Spleen (tissue), 11 donors: ENCODE results near the gene AFAP1L1. TPM values are rescaled to one million over a fixed set of nuclear protein-coding genes. Genes with fewer than 3 reads are reported as not detected.

Experiments used
- DNase-seq: peaks from one replicate; pipeline ENCODE4 v3.0.0-alpha.2; 2020
- H3K27ac ChIP-seq, 8 donors: fragments of 200-600 bp; sonication (generic) in 7 of 8; 1 replicate in 4 of 8; 2 replicates in 4 of 8; pipeline versions ENCODE4 v1.5.0 to v1.8.0; 2016 to 2021; ENCODE audit warnings: inconsistent platforms in 4 of 8, mild to moderate bottlenecking in 4 of 8, moderate library complexity in 1 of 8
- H3K27me3 ChIP-seq, 7 donors: fragments of 200-600 bp; sonication (generic) in 6 of 7; replicated peaks in 1 of 7; 1 replicate in 4 of 7; 2 replicates in 3 of 7; pipeline versions ENCODE4 v1.5.0 to v1.8.0; 2016 to 2021; ENCODE audit warnings: inconsistent platforms in 3 of 7, mild to moderate bottlenecking in 1 of 7
- H3K36me3 ChIP-seq, 6 donors: fragments of 200-600 bp; sonication (generic) in 5 of 6; 1 replicate in 4 of 6; 2 replicates in 2 of 6; pipeline versions ENCODE4 v1.5.0 to v1.8.0; 2016 to 2021; ENCODE audit warnings: inconsistent platforms in 2 of 6
- H3K4me1 ChIP-seq, 6 donors: fragments of 200-600 bp; sonication (generic) in 5 of 6; 1 replicate in 3 of 6; 2 replicates in 3 of 6; pipeline versions ENCODE4 v1.5.0 to v1.8.0; 2016 to 2021; ENCODE audit warnings: inconsistent platforms in 3 of 6
- H3K4me3 ChIP-seq, 8 donors: fragments of 200-600 bp; sonication (generic) in 7 of 8; 1 replicate in 4 of 8; 2 replicates in 4 of 8; pipeline versions ENCODE4 v1.5.0 to v1.8.0; 2016 to 2021; ENCODE audit warnings: inconsistent platforms in 4 of 8, mild to moderate bottlenecking in 4 of 8, moderate library complexity in 2 of 8
- H3K9me3 ChIP-seq, 8 donors: fragments of 200-600 bp; sonication (generic) in 7 of 8; 1 replicate in 4 of 8; 2 replicates in 4 of 8; pipeline versions ENCODE4 v1.5.0 to v1.8.0; 2016 to 2021; ENCODE audit warnings: inconsistent platforms in 4 of 8
- CTCF ChIP-seq, 11 experiments: fragments of 200-600 bp in 7 of 11; fragments of 450-650 bp in 4 of 11; sonication (generic) in 4 of 11; IDR thresholded peaks in 8 of 11; conservative IDR thresholded peaks in 3 of 11; 1 replicate in 7 of 11; 2 replicates in 4 of 11; pipeline versions ENCODE4 v1.4.0 to v1.8.0; 2016 to 2021; ENCODE audit warnings: antibody characterized with exemption in 11 of 11, inconsistent platforms in 4 of 11, mild to moderate bottlenecking in 1 of 11
- POLR2A ChIP-seq, 3 donors: fragments of 450-650 bp; IDR thresholded peaks; one replicate each; pipeline ENCODE4 v1.5.1; 2017; ENCODE audit warnings: antibody characterized with exemption in 3 of 3, mild to moderate bottlenecking in 1 of 3
- POLR2AphosphoS5 ChIP-seq, 3 donors: sonication (generic); formaldehyde crosslinking; IDR thresholded peaks; one replicate each; pipeline ENCODE4 v1.5.1; 2017; ENCODE audit warnings: antibody characterized with exemption in 3 of 3
- WGBS, 5 donors: extraction: QIAGEN DNeasy Blood & Tissue Kit in 3 of 5; methylation state at CpG; one replicate each; pipeline versions ENCODE4 v1.1.5 to v1.1.7; 2013 to 2018; 5-methylcytosine and 5-hydroxymethylcytosine counted together
- intact Hi-C: fragments of 100-400 bp; cut with DNase I; formaldehyde crosslinking; loops from one replicate; pipeline ENCODE4 v1.15.0; 2023; ENCODE audit warnings: low total_unique reads
- polyA plus RNA-seq, 3 donors: library from polyadenylated mRNA; stranded (reverse); fragments of 200-250 nt; gene quantifications; one replicate each; pipeline ENCODE4 v1.2.1, GENCODE V29; 2013
- total RNA-seq, 7 donors: library from RNA; depleted of rRNA in 3 of 7; stranded (reverse); fragments of >200 nt in 3 of 7; fragmentation: NEBNext Ultra II Directional in 4 of 7; extraction: Animal tissue kit (Norgen Biotek cat#: 25700) in 4 of 7; gene quantifications; one replicate each; pipeline versions ENCODE4 v1.1.0 to v1.2.1, GENCODE V29; 2016 to 2021
- donor health status: healthy with polysubstance abuse.
- donor health status: DM: no; HTN: no; CAD: no; lungs with moderate emphysema.
- donor health status: DM: no; HTN: no; CAD: no.
- donor health status: Bipolar disorder and iron deficiency.
- donor health status: healthy.
- donor health status: DM: no; HTN: no; CAD: no.
- donor health status: DM: yes; HTN: yes; CAD: no.

The AFAP1L1 gene
- total and polyA plus RNA-seq, 10 donors, result 1.7 to 21.8 (median 10.3) TPM

GRCh38 chr5:149375434-149375833 is 103.8 kb downstream of the AFAP1L1 start:
- Histone ChIP-seq H3K9me3 (no peaks in the 10 kb centered on the region), H3K4me3 (no peak overlapping the region), H3K36me3 (no peaks in the 10 kb centered on the region), H3K27me3 (peaks cover 0 to 5% (median 0%) of the 10 kb centered on the region in 7 donors), H3K4me1 (peaks cover 0 to 10% (median 0%) of the 10 kb centered on the region in 6 donors), H3K27ac (no peak overlapping the region)
- intact Hi-C loops, result no loop called here
- 92 to 98% (median 96%) methylated on average over 6 of the region's 6 CpGs for WGBS, 5 donors
- no peak for TF ChIP-seq POLR2A (IDR thresholded peaks at IDR 0.05)
- no peak for TF ChIP-seq CTCF (IDR thresholded peaks at IDR 0.05 in 8 of 11, conservative IDR thresholded peaks at IDR 0.05 in 3 of 11)
- TF ChIP-seq POLR2AphosphoS5 (IDR thresholded peaks at IDR 0.05), result no peak
- no peak for DNase-seq

GRCh38 chr5:149376104-149376503 is 104.4 kb downstream of the AFAP1L1 start:
- Histone ChIP-seq H3K27ac (no peak overlapping the region), H3K9me3 (no peaks in the 10 kb centered on the region), H3K36me3 (no peaks in the 10 kb centered on the region), H3K4me3 (no peak overlapping the region), H3K27me3 (peaks cover 0 to 7% (median 0%) of the 10 kb centered on the region in 7 donors), H3K4me1 (peaks cover 0 to 7% (median 0%) of the 10 kb centered on the region in 6 donors)
- TF ChIP-seq POLR2AphosphoS5 (IDR thresholded peaks at IDR 0.05), result no peak
- TF ChIP-seq POLR2A (IDR thresholded peaks at IDR 0.05), result no peak
- TF ChIP-seq CTCF (IDR thresholded peaks at IDR 0.05 in 8 of 11, conservative IDR thresholded peaks at IDR 0.05 in 3 of 11), result no peak
- no peak for DNase-seq
- 94 to 98% (median 97%) methylated on average over 12 of the region's 12 CpGs for WGBS, 5 donors
- intact Hi-C loops, result no loop called here

- 92 to 94% (median 93%) methylated on average over 7 of the region's 7 CpGs for WGBS, 5 donors
- H3K27ac ChIP-seq, result no peak overlapping the region
These were observed 105.2 kb downstream of the AFAP1L1 start for GRCh38 chr5:149376711-149377447.

More at GRCh38 chr5:149376711-149377447, 105.2 kb downstream of the AFAP1L1 start:
- Histone ChIP-seq H3K4me3 (no peak overlapping the region), H3K27me3 (peaks cover 0 to 15% (median 0%) of the 10 kb centered on the region in 7 donors), H3K4me1 (peaks cover 0 to 6% (median 4%) of the 10 kb centered on the region in 6 donors), H3K9me3 (no peaks in the 10 kb centered on the region), H3K36me3 (no peaks in the 10 kb centered on the region)
- no peak for TF ChIP-seq POLR2A (IDR thresholded peaks at IDR 0.05)
- no peak for TF ChIP-seq POLR2AphosphoS5 (IDR thresholded peaks at IDR 0.05)
- TF ChIP-seq CTCF (IDR thresholded peaks at IDR 0.05 in 8 of 11, conservative IDR thresholded peaks at IDR 0.05 in 3 of 11), result no peak
- DNase-seq, result no peak
- intact Hi-C loops, result no loop called here
